H9 (cell line): ENCODE data around the gene SH3BP2. TPM values are rescaled to one million over a fixed set of nuclear protein-coding genes. Genes with fewer than 3 reads are reported as not detected.

Source experiments
- DNase-seq: peaks from one replicate; pipeline ENCODE4 v3.0.0-alpha.2; 2017
- H2AFZ ChIP-seq: one replicate; pipeline ENCODE4 v1.6.1; 2013; ENCODE audit warnings: mild to moderate bottlenecking, low read length, control low read depth, moderate library complexity
- H2AK5ac ChIP-seq: 2 replicates; pipeline ENCODE4 v1.6.1; 2013; ENCODE audit warnings: low read length, control low read depth, mixed read lengths; ENCODE audit not compliant: insufficient read length
- H2BK120ac ChIP-seq: one replicate; pipeline ENCODE4 v1.6.1; 2013; ENCODE audit warnings: low read depth, mild to moderate bottlenecking, low read length, control low read depth, inconsistent platforms; ENCODE audit not compliant: poor library complexity, severe bottlenecking
- H2BK12ac ChIP-seq: 2 replicates; pipeline ENCODE4 v1.6.1; 2013; ENCODE audit warnings: low read length, control low read depth, mixed read lengths, low read depth; ENCODE audit not compliant: insufficient read length
- H2BK15ac ChIP-seq: 2 replicates; pipeline ENCODE4 v1.6.1; 2013; ENCODE audit warnings: low read depth, low read length, control low read depth
- H2BK20ac ChIP-seq: one replicate; pipeline ENCODE4 v1.6.1; 2013; ENCODE audit warnings: low read depth, mild to moderate bottlenecking, low read length, control low read depth, inconsistent platforms; ENCODE audit not compliant: poor library complexity, severe bottlenecking
- H2BK5ac ChIP-seq: 2 replicates; pipeline ENCODE4 v1.6.1; 2013; ENCODE audit warnings: low read length, control low read depth, mixed read lengths; ENCODE audit not compliant: insufficient read length
- H3K14ac ChIP-seq: 2 replicates; pipeline ENCODE4 v1.6.1; 2013; ENCODE audit warnings: low read length, control low read depth; ENCODE audit not compliant: insufficient read depth
- H3K18ac ChIP-seq: 2 replicates; pipeline ENCODE4 v1.6.1; 2013; ENCODE audit warnings: low read depth, mild to moderate bottlenecking, mixed read lengths, low read length, control low read depth; ENCODE audit not compliant: insufficient read length
- H3K23ac ChIP-seq: 2 replicates; pipeline ENCODE4 v1.6.1; 2013; ENCODE audit warnings: low read length, control low read depth, mixed read lengths, low read depth; ENCODE audit not compliant: insufficient read length
- H3K23me2 ChIP-seq: 2 replicates; pipeline ENCODE4 v1.6.1; 2013; ENCODE audit warnings: low read depth, mild to moderate bottlenecking, mixed read lengths, low read length, control low read depth; ENCODE audit not compliant: insufficient read length, poor library complexity, severe bottlenecking
- H3K27ac ChIP-seq: 2 replicates; pipeline ENCODE4 v1.5.1; 2013; ENCODE audit warnings: low read length, control low read depth, mixed read lengths, low read depth; ENCODE audit not compliant: insufficient read length
- H3K27me3 ChIP-seq: 2 replicates; pipeline ENCODE4 v1.6.1; 2013; ENCODE audit warnings: low read length, control low read depth, inconsistent platforms; ENCODE audit not compliant: insufficient read depth
- H3K4ac ChIP-seq: 2 replicates; pipeline ENCODE4 v1.6.1; 2013; ENCODE audit warnings: low read depth, mild to moderate bottlenecking, control low read depth, inconsistent platforms, low read length, moderate library complexity
- H3K4me1 ChIP-seq: 2 replicates; pipeline ENCODE4 v1.6.1; 2013; ENCODE audit warnings: low read length, control low read depth, inconsistent platforms; ENCODE audit not compliant: insufficient read depth
- H3K4me2 ChIP-seq: 2 replicates; pipeline ENCODE4 v1.6.1; 2013; ENCODE audit warnings: low read length, control low read depth, mixed read lengths; ENCODE audit not compliant: insufficient read length, insufficient read depth
- H3K56ac ChIP-seq: 2 replicates; pipeline ENCODE4 v1.6.1; 2013; ENCODE audit warnings: low read depth, mild to moderate bottlenecking, mixed read lengths, low read length, control low read depth; ENCODE audit not compliant: insufficient read length
- H3K79me1 ChIP-seq: 2 replicates; pipeline ENCODE4 v1.6.1; 2013; ENCODE audit warnings: low read depth, mild to moderate bottlenecking, moderate library complexity, low read length, control low read depth, inconsistent platforms; ENCODE audit not compliant: insufficient read depth, poor library complexity, severe bottlenecking
- H3K79me2 ChIP-seq: 2 replicates; pipeline ENCODE4 v1.6.1; 2013; ENCODE audit warnings: low read length, control low read depth, inconsistent platforms; ENCODE audit not compliant: insufficient read depth
- H3K9ac ChIP-seq: 2 replicates; pipeline ENCODE4 v1.6.1; 2013; ENCODE audit warnings: low read length, control low read depth, mixed read lengths; ENCODE audit not compliant: insufficient read length; ENCODE audit errors: extremely low read depth
- H3K9me3 ChIP-seq: one replicate; pipeline ENCODE4 v1.6.1; 2013; ENCODE audit warnings: low read depth, low read length, inconsistent platforms; ENCODE audit not compliant: control insufficient read depth
- H3T11ph ChIP-seq: one replicate; pipeline ENCODE4 v1.6.1; 2013; ENCODE audit warnings: mild to moderate bottlenecking, low read length, control low read depth, inconsistent platforms
- H4K20me1 ChIP-seq: one replicate; pipeline ENCODE4 v1.6.1; 2013; ENCODE audit not compliant: control insufficient read depth, insufficient read length, insufficient read depth
- H4K5ac ChIP-seq: 2 replicates; pipeline ENCODE4 v1.6.1; 2013; ENCODE audit warnings: low read depth, mild to moderate bottlenecking, mixed read lengths, low read length, control low read depth; ENCODE audit not compliant: insufficient read length
- H4K8ac ChIP-seq: replicated peaks from 2 replicates; pipeline ENCODE4 v1.6.1; 2013; ENCODE audit warnings: low read length, control low read depth, mixed read lengths, low read depth; ENCODE audit not compliant: insufficient read length
- H4K91ac ChIP-seq: 2 replicates; pipeline ENCODE4 v1.6.1; 2013; ENCODE audit warnings: low read depth, mild to moderate bottlenecking, moderate library complexity, mixed read lengths, low read length, control low read depth; ENCODE audit not compliant: insufficient read length
- H3K27ac Mint-ChIP-seq, 3 experiments: 2 replicates in 2 of 3; 3 replicates in 1 of 3; pipeline ENCODE4 v1.8.0; 2020 to 2021; ENCODE audit warnings: mixed read lengths in 3 of 3, mild to moderate bottlenecking in 1 of 3, moderate library complexity in 1 of 3
- H3K27me3 Mint-ChIP-seq: 2 replicates; pipeline ENCODE4 v1.8.0; 2021; ENCODE audit warnings: low read depth, mild to moderate bottlenecking, moderate library complexity, mixed read lengths
- H3K36me3 Mint-ChIP-seq, 3 experiments: 2 replicates in 2 of 3; 3 replicates in 1 of 3; pipeline ENCODE4 v1.8.0; 2020 to 2021; ENCODE audit warnings: low read depth in 3 of 3, mixed read lengths in 3 of 3; ENCODE audit not compliant: insufficient read depth in 1 of 3
- H3K4me1 Mint-ChIP-seq, 2 experiments: 2 replicates each; pipeline ENCODE4 v1.8.0; 2020; ENCODE audit warnings: mixed read lengths in 2 of 2
- H3K4me3 Mint-ChIP-seq, 2 experiments: 2 replicates in 1 of 2; 3 replicates in 1 of 2; pipeline ENCODE4 v1.8.0; 2020 to 2021; ENCODE audit warnings: mild to moderate bottlenecking in 2 of 2, mixed read lengths in 2 of 2, moderate library complexity in 1 of 2
- H3K9me3 Mint-ChIP-seq, 2 experiments: 2 replicates in 1 of 2; 3 replicates in 1 of 2; pipeline ENCODE4 v1.8.0; 2020; ENCODE audit warnings: mild to moderate bottlenecking in 2 of 2, mixed read lengths in 2 of 2, moderate library complexity in 1 of 2
- WGBS: extraction: QIAGEN DNeasy Blood & Tissue Kit; methylation state at CpG from one replicate; pipeline ENCODE4 v1.1.7; 2013; ENCODE audit warnings: missing lambda C conversion rate, low lambda C conversion rate, mixed read lengths; ENCODE audit not compliant: insufficient read length; ENCODE audit errors: extremely low coverage; 5-methylcytosine and 5-hydroxymethylcytosine counted together
- total RNA-seq: library from RNA; stranded (reverse); gene quantifications from 2 replicates; pipeline ENCODE4 v1.2.1, GENCODE V29; 2021
- TF ChIP-seq, protein P1 (sequence below): fragments of 200-600 bp; sonication (generic); conservative IDR thresholded peaks from 3 replicates; pipeline ENCODE4 v1.8.0; 2021; ENCODE audit warnings: antibody characterized with exemption, mild to moderate bottlenecking

The SH3BP2 gene
- total RNA-seq, 1 experiment from 2014 or later = 37.6 TPM

DNA sequence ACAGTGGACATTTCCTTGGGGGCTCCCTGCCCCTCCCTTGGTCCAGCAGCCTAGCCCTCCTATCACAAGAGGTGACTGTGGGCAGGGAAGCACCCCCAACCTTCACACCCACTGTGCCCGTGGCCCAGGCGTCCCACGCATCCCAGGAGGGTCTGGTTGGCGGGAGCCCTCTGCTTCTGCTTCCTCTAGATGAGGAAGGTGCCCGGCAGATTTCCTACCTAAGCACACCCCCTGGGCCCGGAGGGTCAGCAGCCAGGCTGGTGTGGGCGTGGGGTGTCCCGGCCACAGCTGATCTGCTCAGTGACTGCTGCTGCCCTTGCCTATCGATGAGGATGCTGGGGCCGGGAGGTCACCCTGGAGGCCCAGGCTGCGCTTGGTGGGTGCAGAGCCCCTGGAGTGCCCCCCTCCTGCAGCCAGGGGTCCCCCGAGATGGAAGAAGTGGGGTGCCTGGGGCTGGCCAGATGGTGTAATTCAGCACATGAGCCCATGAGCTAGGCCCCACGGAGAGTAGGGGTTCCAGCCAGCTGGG is 12.2 kb downstream of the SH3BP2 start:
- H3K23ac ChIP-seq = no peak overlapping the region
- no peak overlapping the region for H3K56ac ChIP-seq
- H2AFZ ChIP-seq = no peak overlapping the region
- H4K20me1 ChIP-seq = peaks cover 5% of the 10 kb centered on the region
- no peaks in the 10 kb centered on the region for H3K79me2 ChIP-seq
- WGBS = no CpG with 5 or more reads among the region's 13 CpGs
- Mint-ChIP-seq H3K27ac (peak overlapping the region in 2 of 3 experiments; percentile 18 to 49; a peak in 1 of 7 replicates), H3K4me3 (no peak overlapping the region), H3K27me3 (no peaks in the 10 kb centered on the region; the same call in 1 of the 2 replicates), H3K9me3 (no peaks in the 10 kb centered on the region), H3K4me1 (peaks cover 8 to 19% of the 10 kb centered on the region in 2 experiments), H3K36me3 (0 out of 7 replicates have a peak, but pooled peaks cover 0 to 2% (median 0%) of the 10 kb centered on the region in 3 experiments)
- no peak overlapping the region for H3K18ac ChIP-seq
- H3K27ac ChIP-seq = no peak overlapping the region
- no peak overlapping the region for H4K91ac ChIP-seq
- no peak overlapping the region for H3K9ac ChIP-seq
- no peak overlapping the region for H3T11ph ChIP-seq
- no peak for DNase-seq
- H3K4me2 ChIP-seq = no peak overlapping the region
- H4K8ac ChIP-seq = no peak overlapping the region
- H3K14ac ChIP-seq = peak overlapping the region; percentile 34; the same call in 1 of the 2 replicates
- no peaks in the 10 kb centered on the region for H3K9me3 ChIP-seq
- H3K27me3 ChIP-seq = no peaks in the 10 kb centered on the region
- no peak overlapping the region for H2AK5ac ChIP-seq
- H3K23me2 ChIP-seq = no peaks in the 10 kb centered on the region
- H2BK20ac ChIP-seq = no peak overlapping the region
- H2BK12ac ChIP-seq = no peak overlapping the region
- H3K4me1 ChIP-seq = no peaks in the 10 kb centered on the region
- no peaks in the 10 kb centered on the region for H3K79me1 ChIP-seq
- no peak overlapping the region for H2BK120ac ChIP-seq
- no peak overlapping the region for H2BK15ac ChIP-seq
- no peak overlapping the region for H3K4ac ChIP-seq
- no peak overlapping the region for H2BK5ac ChIP-seq
- H4K5ac ChIP-seq = no peak overlapping the region
- TF ChIP-seq, protein P1, sequence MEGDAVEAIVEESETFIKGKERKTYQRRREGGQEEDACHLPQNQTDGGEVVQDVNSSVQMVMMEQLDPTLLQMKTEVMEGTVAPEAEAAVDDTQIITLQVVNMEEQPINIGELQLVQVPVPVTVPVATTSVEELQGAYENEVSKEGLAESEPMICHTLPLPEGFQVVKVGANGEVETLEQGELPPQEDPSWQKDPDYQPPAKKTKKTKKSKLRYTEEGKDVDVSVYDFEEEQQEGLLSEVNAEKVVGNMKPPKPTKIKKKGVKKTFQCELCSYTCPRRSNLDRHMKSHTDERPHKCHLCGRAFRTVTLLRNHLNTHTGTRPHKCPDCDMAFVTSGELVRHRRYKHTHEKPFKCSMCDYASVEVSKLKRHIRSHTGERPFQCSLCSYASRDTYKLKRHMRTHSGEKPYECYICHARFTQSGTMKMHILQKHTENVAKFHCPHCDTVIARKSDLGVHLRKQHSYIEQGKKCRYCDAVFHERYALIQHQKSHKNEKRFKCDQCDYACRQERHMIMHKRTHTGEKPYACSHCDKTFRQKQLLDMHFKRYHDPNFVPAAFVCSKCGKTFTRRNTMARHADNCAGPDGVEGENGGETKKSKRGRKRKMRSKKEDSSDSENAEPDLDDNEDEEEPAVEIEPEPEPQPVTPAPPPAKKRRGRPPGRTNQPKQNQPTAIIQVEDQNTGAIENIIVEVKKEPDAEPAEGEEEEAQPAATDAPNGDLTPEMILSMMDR = no peak
